HG03066 (cell line): ENCODE data around the gene GGNBP2.

ENCODE experiments used
- ATAC-seq: cut with Tn5 transposase; IDR thresholded peaks from one replicate; pipeline ENCODE4 v1.9.1; 2021; ENCODE audit warnings: low read depth; ENCODE audit not compliant: unreplicated experiment

Gene GGNBP2

GRCh38 chr17:36628576-36628975 lies 83.9 kb downstream of the GGNBP2 start:
- no peak for ATAC-seq

- ATAC-seq = no peak
These were observed 84.6 kb downstream of the GGNBP2 start for GRCh38 chr17:36629252-36629847.

- ATAC-seq = no peak
These were observed 85.3 kb downstream of the GGNBP2 start for GRCh38 chr17:36629970-36630502.

GRCh38 chr17:36631022-36631421 lies 86.3 kb downstream of the GGNBP2 start:
- no peak for ATAC-seq

- ATAC-seq = no peak
These were observed 88.4 kb downstream of the GGNBP2 start for GRCh38 chr17:36632916-36633771.
